Embryonic facial prominence (tissue), 1 donor: ENCODE results near the gene DESI1.

ENCODE experiments used
- DNase-seq: peaks from one replicate; pipeline ENCODE4 v3.0.0-alpha.2; 2016; ENCODE audit errors: extremely low spot score

The DESI1 gene

DNA sequence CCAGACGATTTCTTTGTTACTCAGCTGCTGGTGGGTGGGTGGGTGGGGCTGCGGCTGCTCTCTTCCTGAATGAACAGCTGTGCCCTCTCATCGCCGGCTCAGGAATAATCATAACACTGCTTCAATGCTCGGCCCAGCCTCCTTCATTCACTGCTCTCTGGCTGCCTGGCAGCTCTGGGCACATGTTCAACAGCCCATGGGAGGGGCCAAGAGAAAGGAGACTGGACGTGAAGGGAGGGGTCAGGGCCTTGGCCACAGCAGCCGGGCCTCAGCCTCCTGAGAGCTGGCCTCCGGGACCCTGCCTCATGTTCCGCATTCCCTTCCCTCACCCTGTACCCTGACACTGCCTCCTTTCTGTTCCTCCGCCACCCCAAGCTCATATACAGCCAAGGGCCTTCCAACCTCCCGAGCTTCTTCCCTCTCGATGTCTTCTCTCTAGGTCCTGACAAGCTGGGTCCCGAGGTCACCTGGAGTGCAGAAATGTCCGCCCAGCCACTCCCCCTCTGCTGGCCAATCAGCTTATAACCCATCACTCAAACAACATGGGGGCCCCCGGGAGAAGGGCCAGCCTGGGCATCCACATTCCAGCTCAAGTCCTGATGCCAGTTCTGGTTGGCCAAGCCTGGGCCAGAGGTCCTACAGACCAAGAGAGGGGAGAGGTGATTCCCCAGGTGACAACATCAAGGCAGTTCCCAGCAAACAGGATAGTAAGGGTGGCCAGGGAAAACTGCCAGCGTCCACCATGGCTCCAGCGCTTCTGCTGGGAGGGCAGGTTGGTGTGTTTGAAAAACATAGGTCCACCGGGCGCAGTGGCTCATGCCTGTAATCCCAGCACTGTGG lies 63.2 kb downstream of the DESI1 start:
- no peak for DNase-seq

DNA sequence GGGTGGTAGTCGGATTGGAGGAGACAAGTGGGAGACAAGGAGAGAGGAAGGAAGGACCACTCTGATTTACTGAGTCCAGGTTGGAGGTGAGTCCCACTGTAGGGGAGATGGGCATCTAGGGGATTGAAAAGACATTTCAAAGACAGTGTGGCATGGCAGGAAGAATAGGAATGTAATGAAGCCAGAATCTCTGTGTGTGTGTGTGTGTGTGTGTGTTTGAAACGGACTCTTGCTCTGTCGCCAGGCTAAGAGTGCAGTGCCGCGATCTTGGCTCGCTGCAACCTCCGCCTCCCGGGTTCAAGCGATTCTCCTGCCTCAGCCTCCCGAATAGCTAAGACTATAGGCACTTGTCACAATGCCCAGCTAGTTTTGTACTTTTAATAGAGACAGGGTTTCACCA lies 64.3 kb downstream of the DESI1 start:
- DNase-seq, result no peak

DNA sequence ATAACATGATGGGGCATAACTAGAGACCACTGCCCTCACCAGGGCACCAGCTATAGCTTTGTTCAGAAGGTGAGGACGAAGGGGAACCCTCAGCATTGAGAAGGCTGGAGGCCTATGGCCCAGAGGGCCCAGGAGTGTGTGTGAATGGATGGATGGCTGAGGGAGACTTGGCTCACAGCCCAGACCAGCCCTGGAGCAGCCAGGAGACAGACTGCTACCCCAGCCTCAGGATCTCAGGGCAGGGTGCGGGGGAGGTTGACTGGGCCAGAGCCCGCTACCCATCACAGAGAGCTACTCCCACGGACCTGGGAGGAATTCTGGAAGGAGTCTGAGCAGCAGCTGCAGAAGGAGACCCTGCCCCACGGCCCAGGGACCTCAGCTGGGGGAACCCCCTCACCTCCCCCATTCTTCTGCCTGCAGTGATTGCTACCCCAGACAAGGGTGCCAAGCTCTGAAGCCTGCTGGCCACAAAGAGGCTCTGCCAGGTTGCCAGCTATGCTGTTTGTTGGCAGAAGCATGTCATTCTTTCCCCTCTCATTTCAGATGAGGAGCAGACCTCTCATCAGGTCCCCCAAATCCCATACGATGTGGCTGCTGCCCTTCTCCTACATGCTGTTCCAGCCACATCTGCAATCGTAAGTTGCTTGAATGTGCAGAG lies 65.4 kb downstream of the DESI1 start:
- no peak for DNase-seq

DNA sequence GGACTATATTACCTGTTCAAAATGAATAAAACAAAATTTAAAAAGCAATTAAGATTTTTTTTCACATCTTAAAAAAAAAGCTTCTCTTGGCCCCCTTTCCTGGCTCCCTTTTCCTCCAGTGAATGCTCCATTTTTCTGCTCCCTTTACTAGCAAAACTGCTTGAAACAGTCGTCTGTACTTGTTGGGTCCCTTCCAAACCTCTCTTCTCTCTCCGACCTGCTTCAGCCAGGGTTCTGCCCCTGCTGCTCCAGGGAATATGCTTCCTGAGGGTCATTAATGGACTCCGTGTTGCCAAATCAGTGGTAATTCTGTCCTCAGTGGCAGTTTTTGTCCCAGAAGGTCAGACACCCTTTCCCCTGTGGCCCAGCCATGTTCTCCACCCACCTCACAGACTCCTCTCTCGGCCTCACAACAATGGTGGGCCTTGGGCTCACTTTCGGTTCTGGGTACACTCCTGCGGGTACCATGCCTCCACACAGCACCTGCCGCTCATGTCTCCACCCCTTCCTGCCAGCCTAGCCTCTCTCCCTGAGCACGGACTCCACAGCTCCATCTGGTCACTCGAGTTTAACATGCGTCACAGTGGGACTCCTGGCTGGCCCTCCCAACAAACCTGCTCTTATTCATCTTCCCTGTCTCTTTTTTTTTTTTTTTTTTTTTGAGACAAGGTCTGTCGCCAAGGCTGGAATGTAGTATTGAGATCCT lies 68.8 kb downstream of the DESI1 start:
- DNase-seq, result no peak

DNA sequence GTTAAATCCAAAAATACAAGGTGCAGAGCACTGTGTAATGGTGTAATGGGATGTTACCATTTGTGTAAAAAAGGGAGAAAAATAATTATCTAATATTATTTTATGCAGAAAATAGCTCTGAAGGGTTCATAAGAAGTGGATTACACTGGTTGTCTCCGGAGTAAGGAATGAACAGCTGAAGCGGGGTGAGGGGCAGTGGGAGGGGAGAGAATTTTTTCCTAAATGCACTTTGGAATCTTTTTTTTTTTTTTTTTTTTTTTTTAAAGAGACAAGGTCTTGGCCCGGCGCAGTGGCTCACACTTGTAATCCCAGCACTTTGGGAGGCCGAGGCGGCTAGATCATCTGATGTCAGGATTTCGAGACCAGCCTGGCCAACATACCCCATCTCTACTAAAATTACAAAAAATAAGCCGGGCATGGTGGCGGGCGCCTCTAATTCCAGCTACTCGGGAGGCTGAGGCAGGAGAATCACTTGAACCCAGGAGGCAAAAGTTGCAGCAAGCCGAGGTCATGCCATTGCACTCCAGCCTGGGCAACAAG lies 69.8 kb downstream of the DESI1 start:
- no peak for DNase-seq

DNA sequence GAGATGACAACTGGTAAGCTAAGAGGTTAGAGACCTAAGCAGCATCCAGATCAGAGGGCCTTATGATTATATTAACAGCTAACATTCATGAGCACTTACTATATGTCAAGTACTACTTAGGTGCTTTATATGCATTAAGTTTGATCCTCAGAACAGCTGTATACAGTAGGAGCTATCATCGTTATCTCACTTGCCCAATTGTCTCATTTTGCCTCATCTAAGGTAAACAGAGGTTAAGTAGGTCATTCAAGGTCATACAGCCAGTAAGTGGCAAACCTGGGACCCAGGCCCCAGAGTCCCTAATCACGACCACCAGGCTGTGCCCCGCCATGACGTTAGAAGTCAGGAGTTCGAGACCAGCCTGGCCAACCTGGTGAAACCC lies 72.0 kb downstream of the DESI1 start:
- DNase-seq, result no peak
